Breast epithelium (tissue), 4 donors: ENCODE measurements around the gene ADAM11. TPM values are rescaled to one million over a fixed set of nuclear protein-coding genes. Genes with fewer than 3 reads are reported as not detected.

ENCODE experiments used
- DNase-seq, 2 donors: peaks; one replicate each; pipeline ENCODE4 v3.0.0-alpha.2; 2019; ENCODE audit warnings: low spot score in 2 of 2
- H3K27ac ChIP-seq, 2 donors: fragments of 200-600 bp; sonication (generic) in 1 of 2; one replicate each; pipeline ENCODE4 v1.5.1; 2016 to 2019; ENCODE audit warnings: mild to moderate bottlenecking in 1 of 2
- H3K27me3 ChIP-seq, 2 donors: fragments of 200-600 bp; sonication (generic) in 1 of 2; one replicate each; pipeline versions ENCODE4 v1.5.1 to v1.6.0; 2017 to 2019; ENCODE audit warnings: control low read depth in 1 of 2, mild to moderate bottlenecking in 1 of 2
- H3K36me3 ChIP-seq: fragments of 200-600 bp; one replicate; pipeline ENCODE4 v1.5.1; 2019
- H3K4me1 ChIP-seq, 2 donors: fragments of 200-600 bp; sonication (generic); one replicate each; pipeline ENCODE4 v1.5.1; 2016 to 2019; ENCODE audit warnings: control low read depth in 1 of 2
- H3K4me3 ChIP-seq, 3 donors: fragments of 200-600 bp; sonication (generic); 1 replicate in 2 of 3; 2 replicates in 1 of 3; pipeline ENCODE4 v1.5.1; 2016 to 2019; ENCODE audit warnings: mild to moderate bottlenecking in 3 of 3, moderate library complexity in 2 of 3
- H3K9me3 ChIP-seq, 2 donors: fragments of 200-600 bp; sonication (generic) in 1 of 2; one replicate each; pipeline ENCODE4 v1.5.1; 2016 to 2019; ENCODE audit warnings: control low read depth in 1 of 2
- POLR2A ChIP-seq: fragments of 450-650 bp; IDR thresholded peaks from one replicate; pipeline ENCODE4 v1.6.1; 2016; ENCODE audit warnings: antibody characterized with exemption, mild to moderate bottlenecking, moderate library complexity
- POLR2AphosphoS5 ChIP-seq, 3 donors: sonication (generic); formaldehyde crosslinking; IDR thresholded peaks; one replicate each; pipeline ENCODE4 v1.6.1; 2017; ENCODE audit warnings: antibody characterized with exemption in 3 of 3
- intact Hi-C: fragments of 100-400 bp; cut with DNase I; formaldehyde crosslinking; loops from one replicate; pipeline ENCODE4 v1.15.1; 2023; ENCODE audit warnings: low total_unique reads
- total RNA-seq, 3 donors: library from RNA; depleted of rRNA; stranded (reverse); fragments of >200 nt; gene quantifications; one replicate each; pipeline ENCODE4 v1.1.0, GENCODE V29; 2016
- TF ChIP-seq, protein P1 (sequence below), 3 donors: fragments of 450-650 bp; IDR thresholded peaks; one replicate each; pipeline ENCODE4 v1.5.1; 2016 to 2017; ENCODE audit warnings: antibody characterized with exemption in 3 of 3, mild to moderate bottlenecking in 3 of 3, moderate library complexity in 3 of 3

ADAM11 gene
- total RNA-seq, 3 donors from 2014 or later = 1.0 to 1.4 (median 1.3) TPM

DNA sequence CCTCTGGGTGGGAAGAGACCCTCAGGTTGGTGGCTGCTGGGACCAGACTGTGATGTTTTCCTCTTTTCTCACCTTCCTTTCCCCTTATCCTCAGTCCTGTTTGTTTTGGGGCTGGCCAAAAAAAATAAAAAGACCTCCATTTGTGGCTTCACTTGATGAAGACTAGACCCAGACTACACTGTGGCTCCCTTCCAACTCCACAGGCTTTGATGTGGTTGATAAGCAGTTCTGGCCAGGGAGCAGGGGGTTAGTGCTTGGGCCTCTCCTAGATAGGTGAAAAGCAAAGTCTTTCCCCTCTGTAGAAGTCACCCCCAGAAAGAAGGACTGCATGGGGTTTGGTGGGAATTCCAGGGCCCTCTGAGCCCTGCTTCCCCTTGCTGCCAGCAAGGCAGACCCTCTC lies 11.2 kb upstream of the ADAM11 start:
- Histone ChIP-seq H3K9me3 (no peaks in the 10 kb centered on the region), H3K36me3 (no peaks in the 10 kb centered on the region), H3K27ac (no peak overlapping the region), H3K27me3 (no peaks in the 10 kb centered on the region), H3K4me1 (no peaks in the 10 kb centered on the region), H3K4me3 (no peak overlapping the region)
- intact Hi-C loops = no loop called here
- DNase-seq = no peak
- TF ChIP-seq POLR2A = no peak
- no peak for TF ChIP-seq POLR2AphosphoS5 (IDR thresholded peaks at IDR 0.05)
- TF ChIP-seq, protein P1, sequence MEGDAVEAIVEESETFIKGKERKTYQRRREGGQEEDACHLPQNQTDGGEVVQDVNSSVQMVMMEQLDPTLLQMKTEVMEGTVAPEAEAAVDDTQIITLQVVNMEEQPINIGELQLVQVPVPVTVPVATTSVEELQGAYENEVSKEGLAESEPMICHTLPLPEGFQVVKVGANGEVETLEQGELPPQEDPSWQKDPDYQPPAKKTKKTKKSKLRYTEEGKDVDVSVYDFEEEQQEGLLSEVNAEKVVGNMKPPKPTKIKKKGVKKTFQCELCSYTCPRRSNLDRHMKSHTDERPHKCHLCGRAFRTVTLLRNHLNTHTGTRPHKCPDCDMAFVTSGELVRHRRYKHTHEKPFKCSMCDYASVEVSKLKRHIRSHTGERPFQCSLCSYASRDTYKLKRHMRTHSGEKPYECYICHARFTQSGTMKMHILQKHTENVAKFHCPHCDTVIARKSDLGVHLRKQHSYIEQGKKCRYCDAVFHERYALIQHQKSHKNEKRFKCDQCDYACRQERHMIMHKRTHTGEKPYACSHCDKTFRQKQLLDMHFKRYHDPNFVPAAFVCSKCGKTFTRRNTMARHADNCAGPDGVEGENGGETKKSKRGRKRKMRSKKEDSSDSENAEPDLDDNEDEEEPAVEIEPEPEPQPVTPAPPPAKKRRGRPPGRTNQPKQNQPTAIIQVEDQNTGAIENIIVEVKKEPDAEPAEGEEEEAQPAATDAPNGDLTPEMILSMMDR (IDR thresholded peaks at IDR 0.05) = no peak

DNA sequence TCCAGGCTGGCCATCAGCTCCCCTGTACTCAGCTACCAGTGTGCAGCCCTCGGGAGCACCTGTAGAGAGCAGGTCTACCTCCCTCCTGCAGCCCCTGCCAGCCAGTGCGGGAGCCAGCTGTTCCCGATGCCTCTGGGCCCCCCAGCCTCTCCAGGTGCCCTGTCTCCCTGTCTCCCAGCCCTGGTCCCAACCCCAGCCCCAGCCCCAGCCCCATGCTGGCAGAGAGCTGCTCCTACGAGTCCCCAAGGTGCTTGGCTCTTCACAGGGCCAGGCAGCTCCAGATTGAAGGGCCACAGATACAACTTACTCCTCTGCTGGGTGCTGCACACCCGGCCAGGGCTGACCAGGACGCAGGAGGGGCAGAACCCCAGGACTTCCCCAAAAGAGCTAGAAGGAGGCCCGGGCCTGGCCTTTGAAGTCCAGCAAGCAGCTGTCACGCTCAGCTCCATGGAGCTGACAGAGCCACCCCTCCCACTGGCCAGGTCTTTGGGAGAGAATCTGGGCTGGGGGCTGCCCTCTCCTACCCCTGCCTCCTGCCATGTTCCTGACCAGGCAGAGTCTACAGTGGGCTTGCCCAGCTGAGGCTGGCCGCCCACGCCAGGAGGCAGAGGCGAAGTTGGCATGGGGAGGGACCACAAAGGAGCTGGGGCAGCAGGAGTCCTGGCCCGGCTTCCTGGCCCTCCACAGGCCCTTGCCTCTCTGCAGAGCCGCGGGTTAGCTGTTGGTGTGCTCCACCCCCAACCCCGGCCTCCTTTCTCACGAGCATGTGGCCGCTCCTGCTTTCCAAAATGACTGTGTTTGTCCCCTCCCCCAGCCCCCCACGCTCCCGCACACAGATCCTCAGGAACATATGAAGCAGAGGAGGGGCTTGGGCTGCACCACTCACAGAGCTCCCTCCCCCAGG lies 9.5 kb upstream of the ADAM11 start:
- Histone ChIP-seq H3K36me3 (no peaks in the 10 kb centered on the region), H3K4me3 (peak overlapping the region in 2 of 3 donors; percentile 30 to 58), H3K9me3 (no peaks in the 10 kb centered on the region), H3K27ac (peak overlapping the region in 1 of 2 donors; percentile 72), H3K27me3 (no peaks in the 10 kb centered on the region), H3K4me1 (no peaks in the 10 kb centered on the region)
- DNase-seq = no peak
- TF ChIP-seq POLR2A = no peak
- no peak for TF ChIP-seq POLR2AphosphoS5 (IDR thresholded peaks at IDR 0.05)
- TF ChIP-seq, protein P1 (IDR thresholded peaks at IDR 0.05) = no peak
- intact Hi-C loops = no loop called here

DNA sequence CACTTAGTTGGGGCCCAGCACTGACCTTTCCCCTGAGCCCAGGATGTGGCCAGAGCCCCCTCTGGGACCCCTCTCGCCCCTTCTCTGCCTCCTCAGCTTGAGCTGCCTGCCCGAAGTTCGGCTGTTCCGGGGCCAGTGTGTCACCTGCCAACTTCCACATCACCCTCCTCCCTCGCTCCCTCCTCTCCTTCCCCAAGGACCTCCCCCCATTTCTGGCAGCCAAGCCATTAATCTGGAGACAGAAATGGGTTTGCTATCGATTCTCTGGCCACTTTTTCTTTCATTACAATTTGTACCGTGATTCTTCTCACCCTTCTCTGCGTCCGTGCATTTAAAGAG lies 8.8 kb upstream of the ADAM11 start:
- Histone ChIP-seq H3K36me3 (no peaks in the 10 kb centered on the region), H3K4me1 (no peaks in the 10 kb centered on the region)

DNA sequence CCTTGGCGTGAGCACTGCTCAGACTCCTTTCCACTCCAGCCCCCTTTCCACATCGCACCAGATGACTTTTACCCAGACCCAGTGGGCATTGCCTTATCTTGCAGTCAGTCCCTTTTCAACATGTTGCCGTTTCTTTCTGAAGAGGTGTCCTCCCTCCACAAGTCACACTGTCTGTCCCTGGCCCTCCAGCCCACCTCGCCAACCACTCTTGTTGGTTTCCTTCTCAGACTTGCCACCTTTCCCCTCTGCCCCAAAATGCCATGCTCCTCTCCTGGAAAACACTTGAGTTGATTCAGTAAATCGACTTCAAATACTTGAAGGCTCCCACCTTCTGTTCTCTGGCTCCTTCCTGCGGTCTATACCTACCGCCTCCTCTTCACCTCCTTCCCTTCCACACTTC lies 7.5 kb upstream of the ADAM11 start:
- intact Hi-C loops = no loop called here
- H3K4me3 ChIP-seq = no peak overlapping the region
- TF ChIP-seq POLR2AphosphoS5 (IDR thresholded peaks at IDR 0.05) (no peak), POLR2A (no peak)
- TF ChIP-seq, protein P1 (IDR thresholded peaks at IDR 0.05) = no peak
- H3K27ac ChIP-seq = no peak overlapping the region
- no peaks in the 10 kb centered on the region for H3K27me3 ChIP-seq
- no peaks in the 10 kb centered on the region for H3K36me3 ChIP-seq
- DNase-seq = no peak
- H3K9me3 ChIP-seq = no peaks in the 10 kb centered on the region
- H3K4me1 ChIP-seq = no peaks in the 10 kb centered on the region

More for the DNA sequence above, 8.8 kb upstream of the ADAM11 start:
- H3K4me3 ChIP-seq = peak overlapping the region in 2 of 3 donors; percentile 30 to 58
- TF ChIP-seq POLR2A = no peak
- TF ChIP-seq POLR2AphosphoS5 (IDR thresholded peaks at IDR 0.05) = no peak
- TF ChIP-seq, protein P1 (IDR thresholded peaks at IDR 0.05) = no peak
- H3K9me3 ChIP-seq = no peaks in the 10 kb centered on the region
- DNase-seq = no peak
- H3K27ac ChIP-seq = peak overlapping the region in 1 of 2 donors; percentile 72
- intact Hi-C loops = no loop called here
- H3K27me3 ChIP-seq = no peaks in the 10 kb centered on the region

DNA sequence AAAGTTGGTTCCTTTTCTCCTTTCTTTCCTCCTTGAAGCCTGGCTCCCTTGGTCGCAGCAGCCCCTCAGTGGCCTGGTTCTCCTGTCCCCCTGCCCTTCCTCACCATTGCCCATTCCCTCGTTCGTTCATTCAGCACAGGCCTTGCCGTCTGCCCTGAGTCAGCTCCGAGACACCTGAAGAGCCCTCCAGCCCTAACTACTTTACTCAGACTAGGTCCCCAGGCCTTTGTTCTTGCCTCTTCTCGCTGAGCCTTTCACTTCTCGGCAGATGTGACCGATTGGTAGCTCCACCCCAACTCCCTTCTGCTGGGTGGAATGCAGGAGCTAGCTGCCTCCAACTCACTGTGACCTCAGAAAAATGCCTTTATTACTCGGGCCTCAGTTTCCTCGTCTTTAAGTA lies 7.0 kb upstream of the ADAM11 start:
- intact Hi-C loops = no loop called here
- Histone ChIP-seq H3K4me1 (no peaks in the 10 kb centered on the region), H3K27ac (no peak overlapping the region), H3K36me3 (no peaks in the 10 kb centered on the region), H3K9me3 (no peaks in the 10 kb centered on the region), H3K27me3 (no peaks in the 10 kb centered on the region), H3K4me3 (no peak overlapping the region)
- DNase-seq = no peak
- TF ChIP-seq, protein P1 (IDR thresholded peaks at IDR 0.05) = no peak
- no peak for TF ChIP-seq POLR2AphosphoS5 (IDR thresholded peaks at IDR 0.05)
